SH-SY5Y (cell line): ENCODE results near the gene GOLIM4.

Source experiments
- GATA2 ChIP-seq: IDR thresholded peaks from 2 replicates; pipeline ENCODE4 v1.6.1; 2011; ENCODE audit warnings: mild to moderate bottlenecking, low read depth, low read length
- GATA3 ChIP-seq: IDR thresholded peaks from 2 replicates; pipeline ENCODE4 v1.6.1; 2011; ENCODE audit warnings: low read depth, mild to moderate bottlenecking, low read length, moderate library complexity

GOLIM4 gene

DNA sequence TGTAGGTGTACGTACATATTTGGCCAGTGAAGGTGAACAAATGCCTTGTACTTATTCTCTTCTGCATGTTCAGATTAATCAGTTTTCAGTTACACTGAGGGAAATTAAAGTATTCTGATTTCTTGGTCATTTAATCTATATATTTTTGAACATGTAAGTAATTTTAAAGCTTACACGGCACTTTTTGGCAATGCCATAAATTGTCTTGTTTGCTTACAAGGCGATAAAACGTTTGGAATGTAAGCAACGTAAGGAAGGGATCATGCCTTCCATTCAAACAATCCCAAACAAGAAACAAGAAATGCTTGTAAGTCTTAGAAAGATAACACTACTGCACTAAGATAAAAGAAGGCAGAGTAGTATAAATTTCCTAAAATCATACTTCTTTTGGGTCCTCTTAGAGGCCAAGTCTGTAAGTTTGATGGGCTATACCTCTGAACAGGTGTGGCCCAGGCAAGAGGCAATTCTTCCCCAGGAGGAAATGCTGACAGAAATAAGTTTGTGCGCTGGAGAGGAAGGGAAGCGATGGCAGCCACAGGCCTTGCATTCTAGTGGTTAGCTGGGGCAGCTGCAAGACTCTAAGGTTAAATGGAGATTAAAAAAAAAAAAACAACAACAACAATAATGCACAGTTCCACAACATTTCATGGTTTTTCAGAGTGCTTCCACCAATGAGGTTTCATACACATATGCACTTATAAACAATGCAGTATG, 73.8 kb downstream of the GOLIM4 start:
- TF ChIP-seq GATA3 (no peak), GATA2 (no peak)

- no peak for TF ChIP-seq GATA2
- no peak for TF ChIP-seq GATA3
These were observed 89.1 kb downstream of the GOLIM4 start for GRCh38 chr3:168006584-168006983.

DNA sequence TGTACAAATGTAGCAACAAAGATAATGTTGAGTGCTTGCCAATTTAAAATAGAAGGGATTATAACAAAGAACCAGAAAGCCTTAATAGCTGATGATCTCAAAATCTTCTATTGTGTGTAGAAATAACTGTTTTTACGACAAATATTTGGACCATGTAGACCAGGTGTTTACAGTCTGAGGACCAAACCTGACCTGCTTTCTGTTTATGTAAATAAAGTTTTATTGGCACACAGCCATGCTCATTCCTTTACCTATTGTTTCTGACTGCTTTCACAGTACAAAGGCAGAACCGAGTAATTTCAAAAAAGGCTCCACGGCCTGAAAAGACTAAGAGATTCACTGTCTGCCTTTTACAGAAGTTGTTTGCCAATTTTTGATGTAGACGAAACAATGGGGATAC, 91.8 kb downstream of the GOLIM4 start:
- TF ChIP-seq GATA2 (no peak), GATA3 (no peak)

GRCh38 chr3:168002786-168003368, 92.8 kb downstream of the GOLIM4 start:
- TF ChIP-seq GATA3 (no peak), GATA2 (no peak)

GRCh38 chr3:168001244-168001643, 94.5 kb downstream of the GOLIM4 start:
- no peak for TF ChIP-seq GATA2

DNA sequence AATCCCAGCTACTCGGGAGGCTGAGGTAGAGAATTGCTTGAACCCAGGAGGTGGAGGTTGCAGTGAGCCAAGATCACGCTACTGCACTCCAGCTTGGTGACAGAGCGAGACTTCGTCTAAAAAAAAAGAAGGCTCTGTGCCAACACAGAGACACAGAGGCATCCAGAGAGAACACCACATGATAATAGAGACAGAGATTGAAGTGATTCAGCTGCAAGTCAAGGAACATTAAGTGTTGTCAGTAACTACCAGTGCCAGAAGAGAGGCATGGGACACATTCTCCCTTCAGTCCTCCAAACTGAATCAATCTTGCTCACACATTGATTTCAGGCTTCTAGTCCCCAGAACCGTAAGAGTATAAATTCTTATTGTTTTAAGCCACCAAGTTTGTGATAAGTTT, 97.5 kb downstream of the GOLIM4 start:
- no peak for TF ChIP-seq GATA2
- no peak for TF ChIP-seq GATA3

GRCh38 chr3:167996514-167996913, 99.2 kb downstream of the GOLIM4 start:
- TF ChIP-seq GATA2 (no peak), GATA3 (no peak)

DNA sequence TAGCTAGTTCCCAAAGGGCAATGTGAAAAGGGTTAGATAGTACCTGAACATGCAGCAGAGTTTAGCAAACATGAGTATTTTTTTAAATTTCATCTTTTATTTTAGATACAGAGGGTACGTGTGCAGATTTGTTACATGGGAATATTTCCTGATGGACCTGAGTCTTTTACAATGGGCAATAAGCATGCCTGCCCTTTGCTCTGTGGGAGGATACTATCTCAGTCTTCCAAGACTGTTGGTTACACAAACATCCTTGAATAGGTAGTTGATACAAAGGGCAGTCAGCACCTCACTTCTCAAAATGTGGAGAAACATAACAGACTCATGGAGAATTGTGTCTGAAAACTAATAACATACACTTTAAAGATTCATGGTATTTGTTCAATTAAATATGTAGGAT, 103.3 kb downstream of the GOLIM4 start:
- TF ChIP-seq GATA2 (no peak), GATA3 (no peak)

- TF ChIP-seq GATA2: no peak
- no peak for TF ChIP-seq GATA3
These were observed 104.5 kb downstream of the GOLIM4 start for GRCh38 chr3:167991213-167991612.

DNA sequence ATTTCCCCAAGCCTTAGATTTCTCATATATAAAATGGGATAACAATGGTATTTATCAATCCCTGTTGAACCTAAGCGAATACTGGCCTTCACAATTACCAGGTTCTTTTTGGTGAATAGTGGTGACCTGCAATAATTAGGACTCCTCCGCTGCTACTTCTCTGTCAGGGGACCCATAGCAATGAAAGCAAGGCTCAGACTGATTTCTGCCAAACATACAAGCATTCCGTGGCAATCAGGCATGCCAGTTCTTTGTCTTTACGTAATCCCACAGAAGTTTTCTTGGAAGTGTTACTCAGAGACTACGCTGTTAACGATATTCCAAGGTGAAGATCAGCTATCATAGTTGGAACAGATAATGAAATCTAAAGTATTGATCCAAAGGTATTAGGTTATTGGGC, 105.7 kb downstream of the GOLIM4 start:
- TF ChIP-seq GATA3 (no peak), GATA2 (no peak)

- TF ChIP-seq GATA3: no peak
- TF ChIP-seq GATA2: no peak
These were observed 106.7 kb downstream of the GOLIM4 start for GRCh38 chr3:167989066-167989465.

DNA sequence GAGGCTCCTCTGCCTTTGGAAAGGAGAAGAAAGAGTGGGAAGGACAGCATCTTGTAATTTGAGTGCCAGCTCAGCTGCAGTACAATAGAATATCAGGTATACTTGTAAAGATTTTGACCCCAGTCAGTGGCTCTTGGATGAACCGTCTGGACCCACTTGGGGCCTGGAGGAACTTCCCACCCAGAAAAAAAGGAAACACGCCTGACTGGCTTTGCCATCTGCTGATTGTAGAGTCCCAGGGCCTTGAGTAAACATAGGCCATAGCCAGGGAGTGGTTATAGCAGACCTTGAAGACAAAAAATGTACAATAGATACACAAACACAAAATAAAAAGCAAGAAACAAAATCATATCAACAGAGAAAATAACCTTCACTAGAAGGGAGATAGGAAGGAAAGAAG, 112.1 kb downstream of the GOLIM4 start:
- TF ChIP-seq GATA3 (no peak), GATA2 (no peak)

GRCh38 chr3:167978486-167978885, 117.2 kb downstream of the GOLIM4 start:
- TF ChIP-seq GATA2 (no peak), GATA3 (no peak)

GRCh38 chr3:167978071-167978470, 117.7 kb downstream of the GOLIM4 start:
- TF ChIP-seq GATA3 (no peak), GATA2 (no peak)

- TF ChIP-seq GATA3 (no peak), GATA2 (no peak)
These were observed 119.0 kb downstream of the GOLIM4 start for GRCh38 chr3:167976516-167977361.
